Nephron progenitor cell (in vitro differentiated cells): Measurements from ENCODE around the gene GPNMB.

Source experiments
- DNase-seq: peaks from one replicate; pipeline ENCODE4 v3.0.0; 2021
- H3K27ac Mint-ChIP-seq: 2 replicates; pipeline ENCODE4 v1.8.0; 2021; ENCODE audit warnings: mild to moderate bottlenecking, moderate library complexity, mixed read lengths
- H3K27me3 Mint-ChIP-seq: 2 replicates; pipeline ENCODE4 v1.8.0; 2021; ENCODE audit warnings: mild to moderate bottlenecking, low read depth, mixed read lengths; ENCODE audit not compliant: poor library complexity
- H3K36me3 Mint-ChIP-seq: 2 replicates; pipeline ENCODE4 v1.8.0; 2021; ENCODE audit warnings: low read depth, mixed read lengths
- H3K4me1 Mint-ChIP-seq: 2 replicates; pipeline ENCODE4 v1.8.0; 2021; ENCODE audit warnings: mixed read lengths
- H3K4me3 Mint-ChIP-seq: 2 replicates; pipeline ENCODE4 v1.8.0; 2021; ENCODE audit warnings: mild to moderate bottlenecking, moderate library complexity, mixed read lengths
- H3K9me3 Mint-ChIP-seq: 2 replicates; pipeline ENCODE4 v1.8.0; 2021; ENCODE audit warnings: mild to moderate bottlenecking, moderate library complexity, mixed read lengths
- CTCF ChIP-seq: fragments of 200-600 bp; sonication (generic); IDR thresholded peaks from 2 replicates; pipeline ENCODE4 v1.5.0; 2021; ENCODE audit warnings: antibody characterized with exemption

The GPNMB gene

GRCh38 chr7:23232966-23233365 is 13.6 kb upstream of the GPNMB start:
- no peak for DNase-seq
- Mint-ChIP-seq H3K4me3 (no peak overlapping the region), H3K27me3 (peaks cover 2% of the 10 kb centered on the region), H3K9me3 (peaks cover 14% of the 10 kb centered on the region), H3K36me3 (peaks cover 8% of the 10 kb centered on the region), H3K4me1 (peaks cover 21% of the 10 kb centered on the region), H3K27ac (peak overlapping the region; percentile 51)
- no peak for TF ChIP-seq CTCF

GRCh38 chr7:23234569-23235296 is 11.8 kb upstream of the GPNMB start:
- no peaks in the 10 kb centered on the region for H3K36me3 Mint-ChIP-seq
- peak overlapping the region; percentile 45 for H3K27ac Mint-ChIP-seq
- no peak for DNase-seq
- peaks cover 30% of the 10 kb centered on the region for H3K4me1 Mint-ChIP-seq
- peaks cover 3% of the 10 kb centered on the region for H3K9me3 Mint-ChIP-seq
- H3K4me3 Mint-ChIP-seq: no peak overlapping the region
- peaks cover 2% of the 10 kb centered on the region for H3K27me3 Mint-ChIP-seq
- no peak for TF ChIP-seq CTCF

GRCh38 chr7:23235813-23236221 is 10.8 kb upstream of the GPNMB start:
- Mint-ChIP-seq H3K4me3 (no peak overlapping the region), H3K36me3 (no peaks in the 10 kb centered on the region), H3K9me3 (no peaks in the 10 kb centered on the region), H3K27me3 (peaks cover 4% of the 10 kb centered on the region), H3K27ac (no peak overlapping the region), H3K4me1 (peaks cover 26% of the 10 kb centered on the region)
- DNase-seq: no peak
- TF ChIP-seq CTCF: no peak

GRCh38 chr7:23237000-23237399 is 9.6 kb upstream of the GPNMB start:
- no peak overlapping the region for H3K4me3 Mint-ChIP-seq
- TF ChIP-seq CTCF: no peak
- H3K27ac Mint-ChIP-seq: no peak overlapping the region
- no peak for DNase-seq
- H3K9me3 Mint-ChIP-seq: no peaks in the 10 kb centered on the region
- H3K36me3 Mint-ChIP-seq: no peaks in the 10 kb centered on the region
- H3K4me1 Mint-ChIP-seq: peaks cover 26% of the 10 kb centered on the region
- peaks cover 6% of the 10 kb centered on the region for H3K27me3 Mint-ChIP-seq

- Mint-ChIP-seq H3K9me3 (no peaks in the 10 kb centered on the region), H3K27ac (no peak overlapping the region), H3K36me3 (no peaks in the 10 kb centered on the region), H3K27me3 (peaks cover 3% of the 10 kb centered on the region), H3K4me1 (peaks cover 17% of the 10 kb centered on the region), H3K4me3 (no peak overlapping the region)
- DNase-seq: no peak
- no peak for TF ChIP-seq CTCF
Measured at GRCh38 chr7:23238983-23239652, 7.5 kb upstream of the GPNMB start.

- H3K27me3 Mint-ChIP-seq: peaks cover 3% of the 10 kb centered on the region
- peaks cover 16% of the 10 kb centered on the region for H3K4me1 Mint-ChIP-seq
- H3K9me3 Mint-ChIP-seq: no peaks in the 10 kb centered on the region
- H3K4me3 Mint-ChIP-seq: no peak overlapping the region
- no peak overlapping the region for H3K27ac Mint-ChIP-seq
- no peak for TF ChIP-seq CTCF
- no peaks in the 10 kb centered on the region for H3K36me3 Mint-ChIP-seq
- DNase-seq: no peak
Measured at GRCh38 chr7:23239698-23240097, 6.9 kb upstream of the GPNMB start.
